MM.1S (cell line): ENCODE data around the gene ZNF483.

Experiments used
- CTCF ChIP-seq: fragments of 300-600 bp; sonication (generic); IDR thresholded peaks from 2 replicates; pipeline ENCODE4 v1.5.1; 2016; ENCODE audit warnings: antibody characterized with exemption, low read length, mixed read lengths
- EZH2 ChIP-seq: fragments of 300-600 bp; sonication (generic); optimal IDR thresholded peaks from 2 replicates; pipeline ENCODE3; 2017; ENCODE audit warnings: low read depth, mild to moderate bottlenecking, antibody characterized with exemption, low read length, mixed read lengths
- EZH2phosphoT487 ChIP-seq: fragments of 300-600 bp; sonication (generic); IDR thresholded peaks from 2 replicates; pipeline ENCODE4 v1.6.1; 2018; ENCODE audit warnings: antibody characterized with exemption, low read length

- TF ChIP-seq EZH2 (no peak), CTCF (no peak), EZH2phosphoT487 (no peak)
These were observed 23.3 kb upstream of the ZNF483 start for GRCh38 chr9:111501648-111502047.
